H1 (cell line): ENCODE results near the gene FAM98A. TPM values are rescaled to one million over a fixed set of nuclear protein-coding genes. Genes with fewer than 3 reads are reported as not detected.
A peak's percentile ranks its signal among the peaks of the same experiment; 100 is the strongest.

Source experiments
- ASH2L ChIP-seq: fragments of 200-600, 300-600 bp; sonication (generic); IDR thresholded peaks from one replicate; pipeline ENCODE4 v1.7.1; 2017; ENCODE audit warnings: low read length
- CBX5 ChIP-seq: fragments of 300-800, 300-1000 bp; sonication (generic); IDR thresholded peaks from 2 replicates; pipeline ENCODE4 v1.7.1; 2016; ENCODE audit warnings: antibody characterized with exemption, low read length, low read depth
- CTCF ChIP-seq, 3 experiments: IDR thresholded peaks; 1 replicate in 2 of 3; 2 replicates in 1 of 3; pipeline versions ENCODE4 v1.5.1 to v1.6.1; 2011; ENCODE audit warnings: low read length in 3 of 3, mild to moderate bottlenecking in 3 of 3, inconsistent platforms in 2 of 3, low read depth in 1 of 3, moderate library complexity in 1 of 3; ENCODE audit not compliant: insufficient read depth in 1 of 3; ENCODE audit errors: control extremely low read depth in 1 of 3
- HDAC2 ChIP-seq, 2 experiments: fragments of 300-600 bp in 1 of 2; sonication (generic) in 1 of 2; IDR thresholded peaks; 2 replicates each; pipeline ENCODE4 v1.6.1; 2011 to 2012; ENCODE audit warnings: low read depth in 2 of 2, low read length in 2 of 2, mild to moderate bottlenecking in 2 of 2, moderate library complexity in 2 of 2, borderline replicate concordance in 1 of 2, inconsistent platforms in 1 of 2
- HDAC6 ChIP-seq: IDR thresholded peaks from one replicate; pipeline ENCODE4 v1.7.1; 2012; ENCODE audit warnings: low read depth, mild to moderate bottlenecking, inconsistent platforms, low read length, moderate library complexity
- KDM1A ChIP-seq: fragments of 200-600, 300-600 bp; sonication (generic); IDR thresholded peaks from 2 replicates; pipeline ENCODE4 v1.7.1; 2016; ENCODE audit warnings: mild to moderate bottlenecking, low read length, borderline replicate concordance
- MAX ChIP-seq: IDR thresholded peaks from 2 replicates; pipeline ENCODE4 v1.6.1; 2012; ENCODE audit warnings: inconsistent platforms
- NRF1 ChIP-seq: IDR thresholded peaks from 2 replicates; pipeline ENCODE4 v1.6.1; 2011; ENCODE audit warnings: mild to moderate bottlenecking, low read depth, low read length, improper control_type of control experiment
- PHF8 ChIP-seq: fragments of 200-600 bp; sonication (generic); conservative IDR thresholded peaks from 2 replicates; pipeline ENCODE4 v1.7.1; 2012; ENCODE audit warnings: low read depth, mild to moderate bottlenecking, inconsistent platforms, low read length, moderate library complexity
- POLR2AphosphoS5 ChIP-seq: IDR thresholded peaks from 2 replicates; pipeline ENCODE4 v1.6.1; 2011; ENCODE audit warnings: low read depth, low read length
- RAD21 ChIP-seq, 2 experiments: IDR thresholded peaks in 1 of 2; conservative IDR thresholded peaks in 1 of 2; 2 replicates each; pipeline ENCODE4 v1.6.1; 2011; ENCODE audit warnings: low read depth in 2 of 2, low read length in 2 of 2, improper control_type of control experiment in 1 of 2, inconsistent platforms in 1 of 2, mild to moderate bottlenecking in 1 of 2, moderate library complexity in 1 of 2
- RFX5 ChIP-seq: IDR thresholded peaks from 2 replicates; pipeline ENCODE4 v1.6.1; 2011; ENCODE audit warnings: low read depth, low read length, improper control_type of control experiment, borderline replicate concordance
- RXRA ChIP-seq: IDR thresholded peaks from 2 replicates; pipeline ENCODE4 v1.6.1; 2011; ENCODE audit warnings: low read depth, mild to moderate bottlenecking, low read length, moderate library complexity; ENCODE audit not compliant: insufficient read depth
- TBP ChIP-seq: IDR thresholded peaks from 2 replicates; pipeline ENCODE4 v1.6.1; 2011; ENCODE audit warnings: low read depth, low read length, improper control_type of control experiment
- polyA plus RNA-seq, 7 experiments: library from polyadenylated mRNA; depleted of rRNA in 3 of 7; stranded (reverse) in 5 of 7; unstranded in 2 of 7; fragments of >200 nt in 5 of 7; fragments of 200-250 nt in 2 of 7; gene quantifications; 1 replicate in 5 of 7; 2 replicates in 1 of 7; 4 replicates in 1 of 7; pipeline versions ENCODE4 v1.2.1 to v1.2.3, GENCODE V29; 2011 to 2013; ENCODE audit warnings: missing spikeins in 2 of 7, mixed read lengths in 2 of 7
- total RNA-seq: library from RNA; stranded (reverse); fragmentation: NEBNext Ultra II Directional; extraction: Animal tissue kit (Norgen Biotek cat#: 25700); gene quantifications from 2 replicates; pipeline ENCODE4 v1.2.1, GENCODE V29; 2021

The FAM98A gene
- total and polyA plus RNA-seq, 2 of the 8 experiments (the other 6 are each of a cell fraction or from before 2014, with no cell fraction given), result 53.2 to 103 TPM

GRCh38 chr2:33599175-33599942, at the start of gene FAM98A (continued):
- no peak for TF ChIP-seq RFX5
- TF ChIP-seq NRF1, result peak; percentile 99
- TF ChIP-seq HDAC2 (IDR thresholded peaks at IDR 0.05; ENCODE audit: borderline replicate concordance in 1 of 2, low read depth in 2 of 2, low read length in 2 of 2), result peak; percentile 94 to 96; a peak in 2 of 4 replicates
- no peak for TF ChIP-seq RXRA
- TF ChIP-seq POLR2AphosphoS5, result peak; percentile 16; the same call in 1 of the 2 replicates
- TF ChIP-seq TBP, result peak; percentile 17; the same call in 1 of the 2 replicates
- no peak for TF ChIP-seq HDAC6
- peak; percentile 54; the same call in 1 of the 2 replicates for TF ChIP-seq PHF8
- no peak for TF ChIP-seq CBX5
- TF ChIP-seq MAX, result peak; percentile 94
- no peak for TF ChIP-seq CTCF (IDR thresholded peaks at IDR 0.05; ENCODE audit: control extremely low read depth in 1 of 3, insufficient read depth in 1 of 3, low read depth in 1 of 3, low read length in 3 of 3)
- 0 out of 2 replicates have a peak, but pooled peaks have one; percentile 15 for TF ChIP-seq KDM1A
- 0 out of 4 replicates have a peak, but pooled peaks have one; percentile 5 to 9 for TF ChIP-seq RAD21 (IDR thresholded peaks at IDR 0.05 in 1 of 2, conservative IDR thresholded peaks at IDR 0.05 in 1 of 2; ENCODE audit: low read depth in 2 of 2, low read length in 2 of 2)
- TF ChIP-seq ASH2L, result peak; percentile 61
- TF ChIP-seq, all 59 proteins: peak for 13
